Mucosa of rectum (tissue), 2 donors: Measurements from ENCODE around the gene DNAH10.
"Not testable (repeated sequence)": the region's sequence is repeated elsewhere in the genome, so short reads cannot be mapped to it uniquely, and the experiment has no call there.

Experiments
- H3K27ac ChIP-seq, 2 donors: one replicate each; pipeline ENCODE4 v1.7.0; 2013; ENCODE audit warnings: inconsistent platforms in 2 of 2, low read depth in 2 of 2, low read length in 2 of 2
- H3K27me3 ChIP-seq, 2 donors: one replicate each; pipeline ENCODE4 v1.7.0; 2013; ENCODE audit warnings: low read length in 2 of 2; ENCODE audit not compliant: control insufficient read depth in 2 of 2, insufficient read depth in 2 of 2
- H3K36me3 ChIP-seq, 2 donors: one replicate each; pipeline ENCODE4 v1.7.0; 2013; ENCODE audit warnings: low read length in 2 of 2; ENCODE audit not compliant: control insufficient read depth in 2 of 2, insufficient read depth in 2 of 2
- H3K4me1 ChIP-seq, 2 donors: one replicate each; pipeline ENCODE4 v1.7.0; 2013; ENCODE audit warnings: low read length in 2 of 2, mild to moderate bottlenecking in 1 of 2; ENCODE audit not compliant: control insufficient read depth in 2 of 2, insufficient read depth in 2 of 2
- H3K4me3 ChIP-seq, 2 donors: one replicate each; pipeline ENCODE4 v1.7.0; 2013; ENCODE audit warnings: low read length in 2 of 2
- H3K9ac ChIP-seq, 2 donors: one replicate each; pipeline ENCODE4 v1.7.0; 2013; ENCODE audit warnings: low read length in 2 of 2, low read depth in 1 of 2, mild to moderate bottlenecking in 1 of 2
- H3K9me3 ChIP-seq, 2 donors: one replicate each; pipeline ENCODE4 v1.7.0; 2013; ENCODE audit warnings: low read length in 2 of 2; ENCODE audit not compliant: control insufficient read depth in 2 of 2
- donor health status: healthy.
- donor health status: Normal muscosa, but diverticular disease.

DNAH10 gene

GRCh38 chr12:123941624-123942237 lies 179.6 kb downstream of the DNAH10 start:
- Histone ChIP-seq H3K27ac (no peak overlapping the region), H3K36me3 (peaks cover 9 to 21% of the 10 kb centered on the region in 2 donors), H3K4me1 (peaks cover 0 to 3% of the 10 kb centered on the region in 2 donors)

GRCh38 chr12:123942238-123942653 lies 180.1 kb downstream of the DNAH10 start:
- Histone ChIP-seq H3K27me3 (no peaks in the 10 kb centered on the region), H3K4me3 (no peak overlapping the region), H3K4me1 (peaks cover 0 to 3% of the 10 kb centered on the region in 2 donors), H3K9me3 (no peaks in the 10 kb centered on the region), H3K36me3 (peaks cover 9 to 19% of the 10 kb centered on the region in 2 donors), H3K9ac (no peak overlapping the region), H3K27ac (no peak overlapping the region)

More at GRCh38 chr12:123941624-123942237, 179.6 kb downstream of the DNAH10 start:
- Histone ChIP-seq H3K4me3 (no peak overlapping the region), H3K9ac (no peak overlapping the region), H3K27me3 (no peaks in the 10 kb centered on the region), H3K9me3 (no peaks in the 10 kb centered on the region)

GRCh38 chr12:123942911-123943648 lies 181.0 kb downstream of the DNAH10 start:
- no peaks in the 10 kb centered on the region for H3K27me3 ChIP-seq
- H3K27ac ChIP-seq = no peak overlapping the region
- no peaks in the 10 kb centered on the region for H3K9me3 ChIP-seq
- no peak overlapping the region for H3K4me3 ChIP-seq
- H3K36me3 ChIP-seq = peaks cover 9 to 19% of the 10 kb centered on the region in 2 donors
- no peaks in the 10 kb centered on the region for H3K4me1 ChIP-seq
- no peak overlapping the region for H3K9ac ChIP-seq

- Histone ChIP-seq H3K9me3 (no peaks in the 10 kb centered on the region), H3K36me3 (peaks cover 9 to 19% of the 10 kb centered on the region in 2 donors), H3K9ac (no peak overlapping the region), H3K27ac (no peak overlapping the region), H3K4me3 (no peak overlapping the region), H3K27me3 (no peaks in the 10 kb centered on the region), H3K4me1 (no peaks in the 10 kb centered on the region)
These were observed 181.7 kb downstream of the DNAH10 start for GRCh38 chr12:123943816-123944215.

GRCh38 chr12:123944696-123945095 lies 182.6 kb downstream of the DNAH10 start:
- H3K9ac ChIP-seq = no peak overlapping the region

GRCh38 chr12:123945287-123946151 lies 183.4 kb downstream of the DNAH10 start:
- H3K9me3 ChIP-seq = no peaks in the 10 kb centered on the region
- H3K4me3 ChIP-seq = no peak overlapping the region
- no peaks in the 10 kb centered on the region for H3K4me1 ChIP-seq
- H3K9ac ChIP-seq = no peak overlapping the region
- H3K27ac ChIP-seq = no peak overlapping the region
- no peaks in the 10 kb centered on the region for H3K27me3 ChIP-seq
- peaks cover 9 to 19% of the 10 kb centered on the region in 2 donors for H3K36me3 ChIP-seq

More at GRCh38 chr12:123944696-123945095, 182.6 kb downstream of the DNAH10 start:
- Histone ChIP-seq H3K9me3 (no peaks in the 10 kb centered on the region), H3K36me3 (peaks cover 9 to 19% of the 10 kb centered on the region in 2 donors), H3K27me3 (no peaks in the 10 kb centered on the region), H3K27ac (no peak overlapping the region), H3K4me3 (no peak overlapping the region), H3K4me1 (no peaks in the 10 kb centered on the region)

GRCh38 chr12:123946152-123946515 lies 184.0 kb downstream of the DNAH10 start:
- H3K36me3 ChIP-seq = peaks cover 9 to 19% of the 10 kb centered on the region in 2 donors
- H3K4me3 ChIP-seq = no peak overlapping the region
- no peak overlapping the region for H3K27ac ChIP-seq
- no peak overlapping the region for H3K9ac ChIP-seq
- H3K27me3 ChIP-seq = no peaks in the 10 kb centered on the region
- H3K4me1 ChIP-seq = no peaks in the 10 kb centered on the region
- H3K9me3 ChIP-seq = no peaks in the 10 kb centered on the region

- peaks cover 8 to 15% of the 10 kb centered on the region in 2 donors for H3K36me3 ChIP-seq
- not testable (repeated sequence) for H3K4me3 ChIP-seq, H3K27me3 ChIP-seq, H3K27ac ChIP-seq, H3K9ac ChIP-seq, H3K4me1 ChIP-seq, H3K9me3 ChIP-seq
These were observed 184.7 kb downstream of the DNAH10 start for GRCh38 chr12:123946516-123947505.

- H3K4me3 ChIP-seq, H3K9ac ChIP-seq, H3K4me1 ChIP-seq, H3K9me3 ChIP-seq, H3K27ac ChIP-seq, H3K36me3 ChIP-seq, H3K27me3 ChIP-seq: not testable (repeated sequence)
These were observed 185.4 kb downstream of the DNAH10 start for GRCh38 chr12:123947531-123947930.
